ENCODE results near the gene PADI3. TPM values are rescaled to one million over a fixed set of nuclear protein-coding genes. Genes with fewer than 3 reads are reported as not detected.
A peak's percentile ranks its signal among the peaks of the same experiment; 100 is the strongest.

PADI3 gene
- not detected for total RNA-seq
- not detected for polyA plus RNA-seq
- long read RNA-seq, donor 1 = 0 reads
- long read RNA-seq, donor 2 = 0 reads

DNA sequence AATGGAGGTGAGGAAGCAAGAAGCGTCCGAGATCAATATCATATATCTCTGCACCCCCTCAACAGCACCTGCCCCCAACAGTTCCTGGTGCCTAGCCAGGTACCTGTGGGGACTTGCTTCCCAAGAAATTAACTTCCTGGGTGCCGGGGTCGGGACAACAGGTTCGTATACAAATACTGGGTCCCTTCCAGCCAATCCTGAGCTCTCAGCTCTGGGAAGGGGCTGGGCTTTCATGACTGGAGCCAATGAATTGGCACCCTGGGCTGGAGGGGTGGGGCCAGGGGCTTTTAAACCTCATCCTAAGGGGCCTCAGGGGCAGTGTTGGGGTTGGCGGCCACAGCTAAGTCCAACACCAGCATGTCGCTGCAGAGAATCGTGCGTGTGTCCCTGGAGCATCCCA, at the start of gene PADI3:
TSS of gene PADI3 (plus strand) at position 318 of the 400 bp plus-strand sequence. CDS start at position 358, 40 bp downstream.
- DNase-seq = no peak

GRCh38 chr1:17199267-17200044, 49.4 kb upstream of the PADI3 start:
- TF ChIP-seq POLR2AphosphoS5 (IDR thresholded peaks at IDR 0.05) (no peak), POLR2A (IDR thresholded peaks at IDR 0.05) (no peak)
- TF ChIP-seq, protein P1, sequence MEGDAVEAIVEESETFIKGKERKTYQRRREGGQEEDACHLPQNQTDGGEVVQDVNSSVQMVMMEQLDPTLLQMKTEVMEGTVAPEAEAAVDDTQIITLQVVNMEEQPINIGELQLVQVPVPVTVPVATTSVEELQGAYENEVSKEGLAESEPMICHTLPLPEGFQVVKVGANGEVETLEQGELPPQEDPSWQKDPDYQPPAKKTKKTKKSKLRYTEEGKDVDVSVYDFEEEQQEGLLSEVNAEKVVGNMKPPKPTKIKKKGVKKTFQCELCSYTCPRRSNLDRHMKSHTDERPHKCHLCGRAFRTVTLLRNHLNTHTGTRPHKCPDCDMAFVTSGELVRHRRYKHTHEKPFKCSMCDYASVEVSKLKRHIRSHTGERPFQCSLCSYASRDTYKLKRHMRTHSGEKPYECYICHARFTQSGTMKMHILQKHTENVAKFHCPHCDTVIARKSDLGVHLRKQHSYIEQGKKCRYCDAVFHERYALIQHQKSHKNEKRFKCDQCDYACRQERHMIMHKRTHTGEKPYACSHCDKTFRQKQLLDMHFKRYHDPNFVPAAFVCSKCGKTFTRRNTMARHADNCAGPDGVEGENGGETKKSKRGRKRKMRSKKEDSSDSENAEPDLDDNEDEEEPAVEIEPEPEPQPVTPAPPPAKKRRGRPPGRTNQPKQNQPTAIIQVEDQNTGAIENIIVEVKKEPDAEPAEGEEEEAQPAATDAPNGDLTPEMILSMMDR (IDR thresholded peaks at IDR 0.05 in 8 of 11, conservative IDR thresholded peaks at IDR 0.05 in 3 of 11) = no peak
- 81 to 94% (median 86%) methylated on average over 9 of the region's 9 CpGs for WGBS, 5 donors

More for the DNA sequence above, at the start of gene PADI3:
- TF ChIP-seq, protein P1 (IDR thresholded peaks at IDR 0.05 in 8 of 11, conservative IDR thresholded peaks at IDR 0.05 in 3 of 11) = no peak
- TF ChIP-seq POLR2A (IDR thresholded peaks at IDR 0.05) (no peak), POLR2AphosphoS5 (IDR thresholded peaks at IDR 0.05) (no peak)
- H3K4me1 ChIP-seq = peaks cover 0 to 3% (median 0%) of the 10 kb centered on the region in 6 donors
- H3K36me3 ChIP-seq = no peaks in the 10 kb centered on the region
- intact Hi-C loops (cut with DNase I; ENCODE audit: low total_unique reads) = no loop called here
- H3K27me3 ChIP-seq (replicated peaks in 1 of 7) = peaks cover 0 to 54% (median 3%) of the 10 kb centered on the region in 7 donors
- no peaks in the 10 kb centered on the region for H3K9me3 ChIP-seq
- no peak within 1 kb of the TSS for H3K4me3 ChIP-seq
- no peak within 1 kb of the TSS for H3K27ac ChIP-seq
- WGBS, 5 donors = 69 to 87% (median 77%) methylated on average over 6 to 9 of the region's 9 CpGs

GRCh38 chr1:17200246-17200645, 48.7 kb upstream of the PADI3 start:
- 73 to 85% (median 82%) methylated on average over 8 of the region's 8 CpGs for WGBS, 5 donors
- H3K9me3 ChIP-seq = no peaks in the 10 kb centered on the region
- H3K27me3 ChIP-seq (replicated peaks in 1 of 7) = peaks cover 0 to 9% (median 0%) of the 10 kb centered on the region in 7 donors
- H3K4me1 ChIP-seq = peaks cover 0 to 9% (median 0%) of the 10 kb centered on the region in 6 donors
- no peak overlapping the region for H3K4me3 ChIP-seq
- DNase-seq = no peak
- intact Hi-C loops (cut with DNase I; ENCODE audit: low total_unique reads) = no loop called here
- TF ChIP-seq POLR2AphosphoS5 (IDR thresholded peaks at IDR 0.05) (no peak), POLR2A (IDR thresholded peaks at IDR 0.05) (no peak)
- TF ChIP-seq, protein P1 (IDR thresholded peaks at IDR 0.05 in 8 of 11, conservative IDR thresholded peaks at IDR 0.05 in 3 of 11) = no peak
- H3K27ac ChIP-seq = no peak overlapping the region
- H3K36me3 ChIP-seq = no peaks in the 10 kb centered on the region

More at GRCh38 chr1:17199267-17200044, 49.4 kb upstream of the PADI3 start:
- H3K9me3 ChIP-seq = no peaks in the 10 kb centered on the region
- no peak overlapping the region for H3K27ac ChIP-seq
- H3K36me3 ChIP-seq = no peaks in the 10 kb centered on the region
- intact Hi-C loops (cut with DNase I; ENCODE audit: low total_unique reads) = no loop called here
- peak; percentile 53 for DNase-seq
- peaks cover 0 to 9% (median 0%) of the 10 kb centered on the region in 7 donors for H3K27me3 ChIP-seq (replicated peaks in 1 of 7)
- peaks cover 0 to 9% (median 0%) of the 10 kb centered on the region in 6 donors for H3K4me1 ChIP-seq
- H3K4me3 ChIP-seq = no peak overlapping the region

DNA sequence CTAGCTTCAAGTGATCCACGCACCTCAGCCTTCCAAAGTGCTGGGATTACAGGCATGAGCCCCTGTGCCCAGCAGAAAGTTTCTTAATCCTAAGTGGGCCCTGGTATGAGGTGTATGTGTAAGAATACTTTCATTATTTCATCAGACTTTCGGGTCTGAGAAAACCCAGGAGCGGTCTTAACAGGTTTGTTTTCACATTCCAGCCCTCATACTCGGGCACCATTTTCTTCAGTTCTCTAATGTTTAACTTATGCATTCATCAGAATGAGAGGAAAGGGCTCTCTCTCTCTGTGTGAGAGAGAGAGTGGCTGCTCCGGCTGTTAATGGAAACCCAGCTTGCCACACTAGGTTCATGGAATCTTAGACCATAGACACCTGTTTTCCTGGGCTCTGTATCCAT, 48.1 kb upstream of the PADI3 start:
- no peak overlapping the region for H3K27ac ChIP-seq
- no peak for TF ChIP-seq POLR2AphosphoS5 (IDR thresholded peaks at IDR 0.05)
- TF ChIP-seq, protein P1 (IDR thresholded peaks at IDR 0.05 in 8 of 11, conservative IDR thresholded peaks at IDR 0.05 in 3 of 11) = no peak
- no peak for TF ChIP-seq POLR2A (IDR thresholded peaks at IDR 0.05)
- 71 to 92% (median 89%) methylated on average over 5 of the region's 5 CpGs for WGBS, 5 donors
- peaks cover 0 to 9% (median 0%) of the 10 kb centered on the region in 6 donors for H3K4me1 ChIP-seq
- intact Hi-C loops (cut with DNase I; ENCODE audit: low total_unique reads) = no loop called here
- no peaks in the 10 kb centered on the region for H3K36me3 ChIP-seq
- DNase-seq = no peak
- H3K9me3 ChIP-seq = no peaks in the 10 kb centered on the region
- no peak overlapping the region for H3K4me3 ChIP-seq
- peaks cover 0 to 9% (median 0%) of the 10 kb centered on the region in 7 donors for H3K27me3 ChIP-seq (replicated peaks in 1 of 7)

Data from spleen (tissue), 13 donors.